GM12865 (cell line): ENCODE results near the gene ACLY.

Source experiments
- DNase-seq: peaks from one replicate; pipeline ENCODE4 v3.0.0; 2010; ENCODE audit warnings: low read depth
- H3K4me3 ChIP-seq: 2 replicates; pipeline ENCODE4 v1.5.1; 2011; ENCODE audit warnings: mild to moderate bottlenecking, low read depth, low read length, control low read depth
- CTCF ChIP-seq: IDR thresholded peaks from 2 replicates; pipeline ENCODE4 v1.5.1; 2011; ENCODE audit warnings: low read length, control low read depth, low read depth, inconsistent platforms; ENCODE audit not compliant: insufficient read depth; ENCODE audit errors: missing control alignments

Gene ACLY

GRCh38 chr17:41907633-41908539 is 10.9 kb downstream of the ACLY start:
- DNase-seq, result no peak
- H3K4me3 ChIP-seq, result no peak overlapping the region
- no peak for TF ChIP-seq CTCF

- TF ChIP-seq CTCF, result no peak
- H3K4me3 ChIP-seq, result no peak overlapping the region
- DNase-seq, result no peak
Observed at GRCh38 chr17:41907185-41907556, 11.6 kb downstream of the ACLY start.

GRCh38 chr17:41906465-41907184 is 12.1 kb downstream of the ACLY start:
- no peak overlapping the region for H3K4me3 ChIP-seq
- no peak for TF ChIP-seq CTCF
- DNase-seq, result no peak

DNA sequence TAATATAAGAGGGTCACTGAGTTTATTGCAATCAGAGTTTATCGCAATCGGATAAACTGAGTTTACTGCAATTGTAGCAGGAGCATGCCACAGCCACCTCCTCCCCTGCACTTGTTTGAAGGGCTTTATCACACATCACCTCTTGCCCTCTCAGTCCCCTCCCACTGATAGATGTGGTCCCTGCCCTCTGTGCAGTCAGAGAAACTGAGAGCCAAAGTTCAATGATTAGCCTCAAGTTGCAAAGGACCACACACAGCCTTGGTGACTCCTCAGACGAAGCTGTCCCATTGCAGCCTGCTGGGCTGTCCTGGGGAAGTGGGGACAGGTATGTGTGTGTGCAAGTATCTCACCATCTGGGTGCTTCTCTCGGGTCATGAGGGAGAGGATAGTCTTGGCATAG is 13.6 kb downstream of the ACLY start:
- no peak for TF ChIP-seq CTCF
- H3K4me3 ChIP-seq, result no peak overlapping the region
- no peak for DNase-seq

DNA sequence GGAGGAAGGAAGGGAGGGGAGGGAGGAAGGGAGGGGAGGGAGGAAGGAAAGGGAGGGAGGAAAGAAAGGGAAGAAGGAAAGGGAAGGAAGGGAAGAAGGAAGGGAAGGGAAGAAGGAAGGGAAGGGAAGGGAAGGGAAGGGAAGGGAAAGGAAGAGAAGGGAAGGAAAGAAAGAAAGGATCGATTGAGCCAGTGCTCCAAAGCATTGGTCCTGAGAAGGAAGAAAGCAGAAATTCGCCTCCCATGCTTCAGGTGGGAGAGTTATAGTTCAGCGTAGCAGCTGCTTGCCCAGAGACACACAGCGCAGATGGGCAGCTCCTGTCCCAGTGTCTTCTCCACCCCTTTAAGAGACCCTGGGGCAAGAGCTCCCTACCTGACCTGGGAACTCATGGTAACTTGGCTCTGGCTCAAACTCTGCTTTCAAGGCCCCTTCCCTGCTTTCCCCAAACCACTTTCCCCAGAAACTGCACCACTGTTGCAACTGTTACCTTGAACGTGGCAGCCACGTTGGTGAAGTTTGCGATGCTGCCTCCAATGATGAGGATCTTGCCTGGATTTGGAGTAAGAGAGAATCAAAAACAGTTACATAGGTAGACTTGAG is 14.4 kb downstream of the ACLY start:
- TF ChIP-seq CTCF, result no peak
- H3K4me3 ChIP-seq, result no peak overlapping the region
- no peak for DNase-seq

DNA sequence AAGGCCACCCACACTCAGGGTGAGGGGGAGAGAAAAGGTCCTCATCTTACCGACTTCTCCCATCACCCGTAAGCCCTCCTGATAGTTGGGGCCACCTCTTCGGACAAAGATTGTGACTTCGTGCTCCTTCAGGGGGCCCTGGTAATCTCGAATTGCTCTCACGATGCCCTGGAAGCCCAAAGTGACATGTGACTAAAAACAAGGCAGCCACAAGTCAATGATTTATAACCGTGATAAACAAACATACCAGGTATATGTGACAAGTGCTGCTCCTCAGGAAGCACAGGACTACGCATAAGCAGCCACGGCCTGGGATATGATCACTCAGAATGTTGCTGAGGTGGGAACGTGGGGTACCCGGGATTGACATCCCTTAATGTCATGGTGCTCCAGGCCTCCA is 17.1 kb downstream of the ACLY start:
- no peak overlapping the region for H3K4me3 ChIP-seq
- no peak for TF ChIP-seq CTCF
- no peak for DNase-seq
